Activated T-cell treated with anti-CD3 and anti-CD28 coated beads for 48 hours (primary cell): ENCODE measurements around the gene DDAH1.

Experiments
- DNase-seq: peaks from one replicate; pipeline ENCODE4 v3.0.0-alpha.2; 2020; ENCODE audit warnings: low read depth

Gene DDAH1

GRCh38 chr1:85440612-85441011, 24.3 kb downstream of the DDAH1 start:
- no peak for DNase-seq

- DNase-seq: no peak
Observed at GRCh38 chr1:85438353-85438752, 26.6 kb downstream of the DDAH1 start.

GRCh38 chr1:85437139-85437538, 27.8 kb downstream of the DDAH1 start:
- no peak for DNase-seq

GRCh38 chr1:85433096-85433495, 31.9 kb downstream of the DDAH1 start:
- no peak for DNase-seq

GRCh38 chr1:85428471-85429089, 36.4 kb downstream of the DDAH1 start:
- no peak for DNase-seq

GRCh38 chr1:85427849-85428248, 37.1 kb downstream of the DDAH1 start:
- DNase-seq: no peak

- DNase-seq: no peak
Observed at GRCh38 chr1:85427331-85427730, 37.6 kb downstream of the DDAH1 start.

GRCh38 chr1:85421179-85421578, 43.8 kb downstream of the DDAH1 start:
- DNase-seq: no peak

GRCh38 chr1:85420199-85420598, 44.8 kb downstream of the DDAH1 start:
- DNase-seq: no peak

GRCh38 chr1:85417876-85418275, 47.1 kb downstream of the DDAH1 start:
- DNase-seq: no peak

GRCh38 chr1:85417017-85417416, 47.9 kb downstream of the DDAH1 start:
- no peak for DNase-seq

GRCh38 chr1:85413169-85413568, 51.8 kb downstream of the DDAH1 start:
- DNase-seq: no peak

- no peak for DNase-seq
Observed at GRCh38 chr1:85411567-85412305, 53.2 kb downstream of the DDAH1 start.

- DNase-seq: no peak
Observed at GRCh38 chr1:85409516-85409915, 55.4 kb downstream of the DDAH1 start.

- DNase-seq: no peak
Observed at GRCh38 chr1:85407746-85408377, 57.1 kb downstream of the DDAH1 start.

GRCh38 chr1:85406887-85407533, 57.9 kb downstream of the DDAH1 start:
- DNase-seq: no peak

- no peak for DNase-seq
Observed at GRCh38 chr1:85406081-85406480, 58.9 kb downstream of the DDAH1 start.

- no peak for DNase-seq
Observed at GRCh38 chr1:85404408-85404807, 60.6 kb downstream of the DDAH1 start.

GRCh38 chr1:85398391-85399064, 66.4 kb downstream of the DDAH1 start:
- no peak for DNase-seq

GRCh38 chr1:85397490-85398032, 67.4 kb downstream of the DDAH1 start:
- no peak for DNase-seq

- no peak for DNase-seq
Observed at GRCh38 chr1:85396194-85396593, 68.8 kb downstream of the DDAH1 start.

GRCh38 chr1:85394130-85394529, 70.8 kb downstream of the DDAH1 start:
- no peak for DNase-seq
